Measurements from ENCODE around the gene YWHAE.

DNA sequence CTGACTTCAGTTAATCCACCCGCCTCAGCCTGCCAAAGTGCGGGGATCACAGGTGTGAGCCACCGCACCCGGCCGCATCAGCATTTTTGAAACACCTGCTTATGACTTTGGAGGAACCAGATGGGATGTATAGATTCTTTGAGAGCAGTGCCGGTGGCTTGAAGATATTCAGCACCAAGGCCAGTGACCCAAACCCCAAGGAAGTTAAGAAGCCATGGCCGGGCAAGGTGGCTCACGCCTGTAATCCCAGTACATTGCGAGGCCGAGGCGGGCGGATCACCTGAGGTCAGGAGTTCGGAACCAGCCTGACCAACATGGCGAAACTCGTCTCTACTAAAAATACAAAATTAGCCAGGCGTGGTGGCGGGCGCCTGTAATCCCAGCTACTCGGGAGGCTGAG is 76.7 kb downstream of the YWHAE start:
- TF ChIP-seq, protein P1, sequence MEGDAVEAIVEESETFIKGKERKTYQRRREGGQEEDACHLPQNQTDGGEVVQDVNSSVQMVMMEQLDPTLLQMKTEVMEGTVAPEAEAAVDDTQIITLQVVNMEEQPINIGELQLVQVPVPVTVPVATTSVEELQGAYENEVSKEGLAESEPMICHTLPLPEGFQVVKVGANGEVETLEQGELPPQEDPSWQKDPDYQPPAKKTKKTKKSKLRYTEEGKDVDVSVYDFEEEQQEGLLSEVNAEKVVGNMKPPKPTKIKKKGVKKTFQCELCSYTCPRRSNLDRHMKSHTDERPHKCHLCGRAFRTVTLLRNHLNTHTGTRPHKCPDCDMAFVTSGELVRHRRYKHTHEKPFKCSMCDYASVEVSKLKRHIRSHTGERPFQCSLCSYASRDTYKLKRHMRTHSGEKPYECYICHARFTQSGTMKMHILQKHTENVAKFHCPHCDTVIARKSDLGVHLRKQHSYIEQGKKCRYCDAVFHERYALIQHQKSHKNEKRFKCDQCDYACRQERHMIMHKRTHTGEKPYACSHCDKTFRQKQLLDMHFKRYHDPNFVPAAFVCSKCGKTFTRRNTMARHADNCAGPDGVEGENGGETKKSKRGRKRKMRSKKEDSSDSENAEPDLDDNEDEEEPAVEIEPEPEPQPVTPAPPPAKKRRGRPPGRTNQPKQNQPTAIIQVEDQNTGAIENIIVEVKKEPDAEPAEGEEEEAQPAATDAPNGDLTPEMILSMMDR (IDR thresholded peaks at IDR 0.05) = no peak
- TF ChIP-seq POLR2A (IDR thresholded peaks at IDR 0.05) = no peak

Measured in uterus (tissue), 2 donors.